ENCODE data around the gene HOXC12. TPM values are rescaled to one million over a fixed set of nuclear protein-coding genes. Genes with fewer than 3 reads are reported as not detected.

HOXC12 gene
- total RNA-seq, 1 donor from 2014 or later = not detected

GRCh38 chr12:53978477-53979356 lies 24.0 kb downstream of the HOXC12 start:
- no peak for DNase-seq (ENCODE audit: low read depth)
- H3K27me3 ChIP-seq (ENCODE audit: control insufficient read depth, insufficient read depth, low read length) = peaks cover 81% of the 10 kb centered on the region
- FAIRE-seq = no peak
- no peaks in the 10 kb centered on the region for H3K36me3 ChIP-seq (ENCODE audit: control insufficient read depth, insufficient read depth, low read length)
- TF ChIP-seq CTCF (IDR thresholded peaks at IDR 0.05; ENCODE audit: insufficient read depth, low read length, severe bottlenecking) = no peak
- H3K4me3 ChIP-seq (ENCODE audit: low read depth, low read length) = no peak overlapping the region

GRCh38 chr12:53980104-53980801 lies 25.6 kb downstream of the HOXC12 start:
- FAIRE-seq (no peak), DNase-seq (ENCODE audit: low read depth) (no peak)
- no peak for TF ChIP-seq CTCF (IDR thresholded peaks at IDR 0.05; ENCODE audit: insufficient read depth, low read length, severe bottlenecking)
- no peaks in the 10 kb centered on the region for H3K36me3 ChIP-seq (ENCODE audit: control insufficient read depth, insufficient read depth, low read length)
- H3K27me3 ChIP-seq (ENCODE audit: control insufficient read depth, insufficient read depth, low read length) = peaks cover 84% of the 10 kb centered on the region
- H3K4me3 ChIP-seq (ENCODE audit: low read depth, low read length) = no peak overlapping the region

- H3K4me3 ChIP-seq (ENCODE audit: low read depth, low read length) = no peak overlapping the region
- no peak for FAIRE-seq
These were observed 26.2 kb downstream of the HOXC12 start for GRCh38 chr12:53980802-53981496.

GRCh38 chr12:53981634-53982565 lies 27.2 kb downstream of the HOXC12 start:
- Histone ChIP-seq H3K36me3 (ENCODE audit: control insufficient read depth, insufficient read depth, low read length) (no peaks in the 10 kb centered on the region), H3K4me3 (ENCODE audit: low read depth, low read length) (no peak overlapping the region), H3K27me3 (ENCODE audit: control insufficient read depth, insufficient read depth, low read length) (peaks cover 85% of the 10 kb centered on the region)
- no peak for TF ChIP-seq CTCF (IDR thresholded peaks at IDR 0.05; ENCODE audit: insufficient read depth, low read length, severe bottlenecking)
- no peak for DNase-seq (ENCODE audit: low read depth)
- no peak for FAIRE-seq

More at GRCh38 chr12:53980802-53981496, 26.2 kb downstream of the HOXC12 start:
- peaks cover 84% of the 10 kb centered on the region for H3K27me3 ChIP-seq (ENCODE audit: control insufficient read depth, insufficient read depth, low read length)
- no peaks in the 10 kb centered on the region for H3K36me3 ChIP-seq (ENCODE audit: control insufficient read depth, insufficient read depth, low read length)
- no peak for DNase-seq (ENCODE audit: low read depth)
- TF ChIP-seq CTCF (IDR thresholded peaks at IDR 0.05; ENCODE audit: insufficient read depth, low read length, severe bottlenecking) = no peak

Measured in bronchial epithelial cell (primary cell).